NCI-H748 treated with DMSO at 0.1 percent for 48 hours (cell line): ENCODE data around the gene PTGDS.

Experiments used
- DNase-seq: peaks from one replicate; lab custom pipeline; 2025; lab: John Stamatoyannopoulos, UW

The PTGDS gene

GRCh38 chr9:137009938-137010732 is 32.8 kb downstream of the PTGDS start:
- no peak for DNase-seq

- no peak for DNase-seq
Measured at GRCh38 chr9:137011156-137011555, 33.9 kb downstream of the PTGDS start.

- DNase-seq, result no peak
Measured at GRCh38 chr9:137011907-137012675, 34.8 kb downstream of the PTGDS start.

- no peak for DNase-seq
Measured at GRCh38 chr9:137012694-137013570, 35.6 kb downstream of the PTGDS start.

- DNase-seq, result no peak
Measured at GRCh38 chr9:137013571-137013940, 36.3 kb downstream of the PTGDS start.

- no peak for DNase-seq
Measured at GRCh38 chr9:137014166-137014565, 36.9 kb downstream of the PTGDS start.

GRCh38 chr9:137014776-137015539 is 37.7 kb downstream of the PTGDS start:
- DNase-seq, result no peak

- DNase-seq, result no peak
Measured at GRCh38 chr9:137015540-137015930, 38.2 kb downstream of the PTGDS start.

GRCh38 chr9:137015976-137016375 is 38.7 kb downstream of the PTGDS start:
- no peak for DNase-seq

- no peak for DNase-seq
Measured at GRCh38 chr9:137016436-137016835, 39.1 kb downstream of the PTGDS start.

- DNase-seq, result no peak
Measured at GRCh38 chr9:137017071-137017470, 39.8 kb downstream of the PTGDS start.

- no peak for DNase-seq
Measured at GRCh38 chr9:137017791-137018497, 40.6 kb downstream of the PTGDS start.

- no peak for DNase-seq
Measured at GRCh38 chr9:137018761-137019559, 41.7 kb downstream of the PTGDS start.

GRCh38 chr9:137019891-137020683 is 42.8 kb downstream of the PTGDS start:
- DNase-seq, result no peak

- no peak for DNase-seq
Measured at GRCh38 chr9:137020771-137021567, 43.7 kb downstream of the PTGDS start.

GRCh38 chr9:137021568-137021978 is 44.3 kb downstream of the PTGDS start:
- no peak for DNase-seq

GRCh38 chr9:137021979-137022661 is 44.8 kb downstream of the PTGDS start:
- DNase-seq, result peak; percentile 41

- no peak for DNase-seq
Measured at GRCh38 chr9:137022662-137023008, 45.3 kb downstream of the PTGDS start.
